Retinal pigment epithelial cell (primary cell): ENCODE measurements around the gene SFMBT1.

ENCODE experiments used
- DNase-seq: peaks from one replicate; pipeline ENCODE4 v3.0.0-alpha.2; 2010; ENCODE audit warnings: low read depth
- H3K4me3 ChIP-seq: 2 replicates; pipeline ENCODE4 v1.5.1; 2011; ENCODE audit warnings: mild to moderate bottlenecking, low read length, control low read depth, moderate library complexity
- CTCF ChIP-seq: conservative IDR thresholded peaks from 2 replicates; pipeline ENCODE4 v1.5.1; 2011; ENCODE audit warnings: low read depth, low read length, control low read depth, inconsistent platforms

Gene SFMBT1

GRCh38 chr3:53083949-53084309 lies 38.1 kb upstream of the SFMBT1 start:
- TF ChIP-seq CTCF, result no peak

GRCh38 chr3:53083521-53083920 lies 37.6 kb upstream of the SFMBT1 start:
- H3K4me3 ChIP-seq, result no peak overlapping the region
- TF ChIP-seq CTCF, result no peak
- DNase-seq, result no peak

More at GRCh38 chr3:53083949-53084309, 38.1 kb upstream of the SFMBT1 start:
- DNase-seq, result no peak
- H3K4me3 ChIP-seq, result no peak overlapping the region

- TF ChIP-seq CTCF, result no peak
- no peak for DNase-seq
- H3K4me3 ChIP-seq, result no peak overlapping the region
Measured at GRCh38 chr3:53082736-53083135, 36.9 kb upstream of the SFMBT1 start.

GRCh38 chr3:53081318-53081717 lies 35.4 kb upstream of the SFMBT1 start:
- no peak for DNase-seq
- no peak overlapping the region for H3K4me3 ChIP-seq
- TF ChIP-seq CTCF, result no peak

- DNase-seq, result no peak
- H3K4me3 ChIP-seq, result no peak overlapping the region
- no peak for TF ChIP-seq CTCF
Measured at GRCh38 chr3:53080612-53081205, 34.8 kb upstream of the SFMBT1 start.

- TF ChIP-seq CTCF, result no peak
- DNase-seq, result no peak
- H3K4me3 ChIP-seq, result no peak overlapping the region
Measured at GRCh38 chr3:53079791-53080555, 34.1 kb upstream of the SFMBT1 start.

- no peak for TF ChIP-seq CTCF
- DNase-seq, result no peak
- no peak overlapping the region for H3K4me3 ChIP-seq
Measured at GRCh38 chr3:53079147-53079546, 33.3 kb upstream of the SFMBT1 start.
